Activated T-cell treated with anti-CD3 and anti-CD28 coated beads, Interleukin-2, amount 50 U/mL, for 24 hours (primary cell): ENCODE measurements around the gene PDCD4.
"Not testable (repeated sequence)": the region's sequence is repeated elsewhere in the genome, so short reads cannot be mapped to it uniquely, and the experiment has no call there.

Source experiments
- DNase-seq: peaks from one replicate; pipeline ENCODE4 v3.0.0-alpha.2; 2020
- H3K27ac Mint-ChIP-seq: 2 replicates; pipeline ENCODE4 v1.8.0; 2020; ENCODE audit warnings: mild to moderate bottlenecking, mixed read lengths
- H3K27me3 Mint-ChIP-seq: 2 replicates; pipeline ENCODE4 v1.8.0; 2020; ENCODE audit warnings: mixed read lengths
- H3K36me3 Mint-ChIP-seq: 2 replicates; pipeline ENCODE4 v1.8.0; 2020; ENCODE audit warnings: low read depth, mixed read lengths
- H3K4me1 Mint-ChIP-seq: 2 replicates; pipeline ENCODE4 v1.8.0; 2020; ENCODE audit warnings: low read depth, mixed read lengths
- H3K4me3 Mint-ChIP-seq: 2 replicates; pipeline ENCODE4 v1.8.0; 2020; ENCODE audit warnings: mild to moderate bottlenecking, moderate library complexity, mixed read lengths
- H3K9me3 Mint-ChIP-seq: 2 replicates; pipeline ENCODE4 v1.8.0; 2020; ENCODE audit warnings: mixed read lengths

PDCD4 gene

GRCh38 chr10:110861930-110862649 lies 9.6 kb upstream of the PDCD4 start:
- peak overlapping the region; percentile 97 for H3K27ac Mint-ChIP-seq
- peaks cover 2% of the 10 kb centered on the region for H3K9me3 Mint-ChIP-seq
- H3K4me3 Mint-ChIP-seq, result no peak overlapping the region
- no peaks in the 10 kb centered on the region for H3K27me3 Mint-ChIP-seq
- DNase-seq, result no peak
- peaks cover 96% of the 10 kb centered on the region for H3K4me1 Mint-ChIP-seq
- peaks cover 8% of the 10 kb centered on the region for H3K36me3 Mint-ChIP-seq

GRCh38 chr10:110862961-110863360 lies 8.8 kb upstream of the PDCD4 start:
- peaks cover 95% of the 10 kb centered on the region for H3K4me1 Mint-ChIP-seq
- peak overlapping the region; percentile 97 for H3K27ac Mint-ChIP-seq
- peaks cover 6% of the 10 kb centered on the region for H3K36me3 Mint-ChIP-seq
- H3K4me3 Mint-ChIP-seq, result no peak overlapping the region
- no peaks in the 10 kb centered on the region for H3K27me3 Mint-ChIP-seq
- H3K9me3 Mint-ChIP-seq, result no peaks in the 10 kb centered on the region
- DNase-seq, result no peak

GRCh38 chr10:110863361-110863760 lies 8.4 kb upstream of the PDCD4 start:
- Mint-ChIP-seq H3K27me3 (no peaks in the 10 kb centered on the region), H3K9me3 (no peaks in the 10 kb centered on the region), H3K4me3 (no peak overlapping the region), H3K27ac (peak overlapping the region; percentile 97), H3K36me3 (peaks cover 6% of the 10 kb centered on the region), H3K4me1 (peaks cover 95% of the 10 kb centered on the region)
- DNase-seq, result no peak

DNA sequence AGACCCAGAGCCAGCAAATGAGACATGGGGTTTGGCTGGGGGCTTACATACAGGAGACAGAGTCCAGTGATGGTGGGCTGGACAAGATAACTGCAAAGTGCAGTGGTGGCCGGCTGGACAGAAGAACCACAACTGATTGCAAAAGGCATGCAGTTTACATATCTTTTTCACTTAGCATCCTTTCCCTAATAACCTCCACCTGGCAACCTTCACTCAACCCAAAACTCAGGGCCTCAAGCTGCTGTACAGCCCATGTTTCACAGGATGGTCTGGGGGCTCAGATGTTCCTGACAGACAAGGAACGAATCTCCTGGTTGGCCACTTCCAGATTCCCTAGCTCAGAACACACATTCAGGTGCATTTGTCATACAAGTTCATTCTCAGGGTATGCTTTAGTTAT lies 7.8 kb upstream of the PDCD4 start:
- Mint-ChIP-seq H3K36me3 (peaks cover 6% of the 10 kb centered on the region), H3K4me3 (no peak overlapping the region), H3K9me3 (no peaks in the 10 kb centered on the region), H3K4me1 (peaks cover 97% of the 10 kb centered on the region), H3K27me3 (no peaks in the 10 kb centered on the region), H3K27ac (peak overlapping the region; percentile 97)
- DNase-seq, result no peak

- Mint-ChIP-seq H3K4me3 (peak overlapping the region; percentile 71), H3K4me1 (peaks cover 97% of the 10 kb centered on the region), H3K36me3 (peaks cover 6% of the 10 kb centered on the region), H3K27me3 (no peaks in the 10 kb centered on the region), H3K27ac (peak overlapping the region; percentile 97), H3K9me3 (no peaks in the 10 kb centered on the region)
- DNase-seq, result no peak
These were observed 7.0 kb upstream of the PDCD4 start for GRCh38 chr10:110864662-110865140.

GRCh38 chr10:110865186-110865808 lies 6.4 kb upstream of the PDCD4 start:
- no peak for DNase-seq
- peaks cover 6% of the 10 kb centered on the region for H3K36me3 Mint-ChIP-seq
- no peaks in the 10 kb centered on the region for H3K9me3 Mint-ChIP-seq
- H3K4me3 Mint-ChIP-seq, result peak overlapping the region; percentile 71
- no peaks in the 10 kb centered on the region for H3K27me3 Mint-ChIP-seq
- peak overlapping the region; percentile 97 for H3K27ac Mint-ChIP-seq
- peaks cover 97% of the 10 kb centered on the region for H3K4me1 Mint-ChIP-seq

DNA sequence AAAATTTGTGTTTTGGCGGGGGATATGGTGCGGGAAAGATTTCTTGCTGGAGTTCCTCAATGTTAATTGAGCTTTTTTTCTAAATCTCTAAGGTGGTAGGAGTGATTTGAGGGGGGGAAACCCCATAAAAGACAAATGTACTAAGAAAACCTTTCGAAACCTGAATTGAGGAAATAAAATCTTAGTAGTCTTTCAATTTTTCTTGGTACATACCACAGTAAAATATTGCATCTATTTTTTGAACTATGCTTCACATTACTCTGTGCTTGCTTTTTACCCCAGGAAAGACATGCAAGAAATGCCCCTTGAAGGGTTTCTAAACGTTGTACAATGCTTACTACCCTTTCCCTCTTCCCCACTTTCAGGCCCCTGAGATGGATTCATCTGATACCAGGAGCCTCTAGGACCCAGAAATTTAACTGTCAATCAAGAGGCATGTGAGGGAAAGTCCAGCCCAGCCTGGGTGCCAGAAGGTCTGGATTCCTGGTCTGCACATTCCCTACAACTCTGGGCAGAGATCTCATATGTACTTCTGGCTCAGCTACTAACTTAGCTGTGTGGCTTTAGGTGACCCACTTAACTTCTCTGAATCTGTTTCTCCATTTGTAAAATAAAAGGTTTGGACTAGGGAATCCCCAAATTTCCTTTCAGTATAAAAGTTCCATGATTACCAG lies 5.8 kb upstream of the PDCD4 start:
- H3K4me3 Mint-ChIP-seq, result peak overlapping the region; percentile 71
- H3K4me1 Mint-ChIP-seq, result peaks cover 97% of the 10 kb centered on the region
- H3K36me3 Mint-ChIP-seq, result peaks cover under 1% of the 10 kb centered on the region
- H3K9me3 Mint-ChIP-seq, result no peaks in the 10 kb centered on the region
- H3K27ac Mint-ChIP-seq, result peak overlapping the region; percentile 97
- DNase-seq, result no peak
- no peaks in the 10 kb centered on the region for H3K27me3 Mint-ChIP-seq

GRCh38 chr10:110867011-110867806 lies 4.5 kb upstream of the PDCD4 start:
- DNase-seq, H3K27me3 Mint-ChIP-seq, H3K9me3 Mint-ChIP-seq, H3K4me3 Mint-ChIP-seq, H3K36me3 Mint-ChIP-seq: not testable (repeated sequence)
- H3K27ac Mint-ChIP-seq, result peak overlapping the region; percentile 97
- H3K4me1 Mint-ChIP-seq, result peaks cover 94% of the 10 kb centered on the region

- H3K36me3 Mint-ChIP-seq, result peaks cover 9% of the 10 kb centered on the region
- H3K9me3 Mint-ChIP-seq, result no peaks in the 10 kb centered on the region
- peak overlapping the region; percentile 97 for H3K27ac Mint-ChIP-seq
- DNase-seq, result no peak
- peaks cover 87% of the 10 kb centered on the region for H3K4me1 Mint-ChIP-seq
- H3K27me3 Mint-ChIP-seq, result no peaks in the 10 kb centered on the region
- H3K4me3 Mint-ChIP-seq, result no peak overlapping the region
These were observed 3.8 kb upstream of the PDCD4 start for GRCh38 chr10:110867807-110868465.

- Mint-ChIP-seq H3K9me3 (no peaks in the 10 kb centered on the region), H3K27me3 (no peaks in the 10 kb centered on the region)
These were observed 2.7 kb upstream of the PDCD4 start for GRCh38 chr10:110868981-110869380.

DNA sequence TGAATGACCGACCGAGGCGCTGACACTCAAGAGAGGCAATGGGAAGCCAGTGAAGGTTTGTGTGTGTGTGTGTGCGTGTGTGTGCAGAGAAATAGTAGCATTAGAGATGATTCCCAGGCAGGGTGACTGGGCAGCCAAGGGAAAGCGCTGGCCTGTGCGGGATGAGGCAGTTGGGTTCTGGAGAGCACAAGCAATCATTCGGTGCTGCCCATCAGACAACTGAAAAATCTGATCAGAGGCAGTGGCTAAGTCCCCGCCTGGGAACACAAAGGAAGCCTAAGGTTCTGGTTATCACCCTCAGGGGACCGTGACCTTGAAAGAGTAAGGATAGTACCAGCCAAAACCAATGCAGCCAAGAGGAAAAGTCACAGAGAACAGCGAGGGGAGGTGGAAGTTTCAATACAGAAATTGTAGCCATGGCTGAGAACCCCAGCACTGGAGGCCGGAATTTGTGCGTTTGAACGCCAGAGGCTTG lies 868 bp upstream of the PDCD4 start:
- Mint-ChIP-seq H3K9me3 (no peaks in the 10 kb centered on the region), H3K4me3 (peak overlapping the region; percentile 89), H3K36me3 (peaks cover 13% of the 10 kb centered on the region), H3K4me1 (peaks cover 70% of the 10 kb centered on the region), H3K27me3 (no peaks in the 10 kb centered on the region), H3K27ac (peak overlapping the region; percentile 97)
- DNase-seq, result no peak

More at GRCh38 chr10:110868981-110869380, 2.7 kb upstream of the PDCD4 start:
- peak overlapping the region; percentile 97 for H3K27ac Mint-ChIP-seq
- H3K4me3 Mint-ChIP-seq, result peak overlapping the region; percentile 63
- no peak for DNase-seq
- peaks cover 13% of the 10 kb centered on the region for H3K36me3 Mint-ChIP-seq
- H3K4me1 Mint-ChIP-seq, result peaks cover 78% of the 10 kb centered on the region

GRCh38 chr10:110872145-110872983 lies 636 bp downstream of the PDCD4 start:
- Mint-ChIP-seq H3K36me3 (peaks cover 13% of the 10 kb centered on the region), H3K27ac (peak overlapping the region; percentile 97), H3K27me3 (no peaks in the 10 kb centered on the region), H3K4me3 (peak overlapping the region; percentile 89), H3K9me3 (no peaks in the 10 kb centered on the region), H3K4me1 (peaks cover 66% of the 10 kb centered on the region)
- DNase-seq, result peak; percentile 82
